ENCODE data around the gene FRMD4A.

Gene FRMD4A

DNA sequence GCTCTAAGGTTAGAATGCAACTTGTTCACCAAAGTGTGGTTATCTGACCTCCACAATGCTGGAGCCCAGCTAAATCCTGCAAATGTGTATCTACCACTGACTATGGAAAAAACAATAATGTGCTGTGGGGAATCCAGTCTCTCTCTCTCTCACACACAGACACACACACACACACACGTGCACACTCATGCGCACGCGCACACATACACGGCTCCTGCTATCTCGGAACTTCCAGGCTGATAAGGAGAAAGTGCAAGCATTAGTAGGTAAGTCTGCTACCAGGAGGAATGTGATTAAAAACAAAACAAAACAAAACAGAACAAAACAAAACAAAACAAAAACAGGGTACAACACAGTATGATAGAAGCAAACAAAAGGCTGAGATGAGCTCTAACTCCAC, 205.2 kb downstream of the FRMD4A start:
- no peak for DNase-seq
- H3K9me3 ChIP-seq (ENCODE audit: control insufficient read depth, low read length), result no peaks in the 10 kb centered on the region
- H3K27me3 ChIP-seq (replicated peaks; ENCODE audit: control insufficient read depth, insufficient read depth, low read length, poor library complexity, severe bottlenecking), result no peaks in the 10 kb centered on the region
- H3K36me3 ChIP-seq (ENCODE audit: control insufficient read depth, insufficient read depth, low read length), result no peaks in the 10 kb centered on the region
- H3K4me3 ChIP-seq (ENCODE audit: insufficient read depth, low read depth, low read length, poor library complexity, severe bottlenecking), result no peak overlapping the region
- no peak overlapping the region for H3K27ac ChIP-seq (ENCODE audit: insufficient read depth, low read length, poor library complexity, severe bottlenecking)
- no peaks in the 10 kb centered on the region for H3K4me1 ChIP-seq (ENCODE audit: control insufficient read depth, insufficient read depth, low read length, poor library complexity, severe bottlenecking)

DNA sequence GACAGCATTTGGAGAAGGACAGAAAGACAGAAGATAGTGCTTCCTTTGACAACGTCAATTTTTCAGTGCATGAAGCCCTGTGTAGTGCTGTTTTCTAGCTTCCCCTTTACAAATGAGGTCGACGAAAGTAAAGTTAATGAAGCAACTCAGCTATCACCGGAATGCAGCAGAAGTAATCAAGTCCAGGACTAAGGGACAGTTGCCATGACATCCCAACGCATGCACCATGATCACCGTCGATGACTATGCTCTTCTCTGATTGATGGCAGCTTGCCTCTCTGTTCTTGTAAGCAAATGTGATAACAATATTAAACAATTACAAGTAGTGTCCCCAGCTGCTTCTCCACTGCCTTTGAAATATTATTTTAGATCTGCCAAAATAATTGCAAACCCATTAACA, 205.8 kb downstream of the FRMD4A start:
- H3K36me3 ChIP-seq (ENCODE audit: control insufficient read depth, insufficient read depth, low read length), result no peaks in the 10 kb centered on the region
- H3K4me3 ChIP-seq (ENCODE audit: insufficient read depth, low read depth, low read length, poor library complexity, severe bottlenecking), result no peak overlapping the region
- no peaks in the 10 kb centered on the region for H3K4me1 ChIP-seq (ENCODE audit: control insufficient read depth, insufficient read depth, low read length, poor library complexity, severe bottlenecking)
- H3K9me3 ChIP-seq (ENCODE audit: control insufficient read depth, low read length), result no peaks in the 10 kb centered on the region
- H3K27ac ChIP-seq (ENCODE audit: insufficient read depth, low read length, poor library complexity, severe bottlenecking), result no peak overlapping the region
- no peak for DNase-seq
- H3K27me3 ChIP-seq (replicated peaks; ENCODE audit: control insufficient read depth, insufficient read depth, low read length, poor library complexity, severe bottlenecking), result no peaks in the 10 kb centered on the region

DNA sequence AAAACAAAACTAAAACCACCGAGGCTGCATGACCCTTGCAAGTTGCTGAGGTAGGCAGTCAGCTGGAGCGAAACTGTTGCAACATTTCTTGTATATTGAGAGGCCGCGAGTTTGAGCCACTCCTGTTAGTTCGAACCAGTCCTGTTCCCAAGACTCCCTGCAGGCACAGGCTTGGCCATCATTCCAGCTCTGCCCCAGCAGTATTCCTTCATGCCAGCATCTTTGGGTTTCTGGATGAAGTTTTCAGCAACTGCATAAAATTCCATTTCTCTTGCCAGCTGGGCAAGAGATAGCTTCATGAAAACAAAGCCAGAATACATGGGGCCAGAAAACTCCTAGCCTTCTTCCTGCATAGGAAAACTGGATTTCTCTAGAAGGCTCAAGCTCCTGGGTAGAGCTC, 207.6 kb downstream of the FRMD4A start:
- DNase-seq, result no peak

DNA sequence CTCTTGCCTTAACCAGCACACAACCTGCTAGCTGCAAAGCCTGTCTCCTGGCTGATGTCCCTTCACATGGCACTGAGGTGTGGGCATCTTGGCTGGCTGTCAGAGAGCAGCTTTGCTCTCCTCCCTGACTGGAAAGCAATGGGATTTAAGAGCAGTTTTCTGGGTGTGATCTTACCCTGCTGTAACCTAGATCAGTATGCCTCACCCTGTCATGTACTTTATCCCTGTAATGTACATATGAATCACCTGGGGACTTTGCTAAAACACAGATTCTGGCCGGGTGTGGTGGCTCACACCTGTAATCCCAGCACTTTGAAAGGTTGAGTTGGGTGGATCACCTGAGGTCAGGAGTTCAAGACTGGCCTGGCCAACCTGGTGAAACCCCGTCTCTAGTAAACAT, 209.9 kb downstream of the FRMD4A start:
- no peak overlapping the region for H3K27ac ChIP-seq (ENCODE audit: insufficient read depth, low read length, poor library complexity, severe bottlenecking)
- H3K9me3 ChIP-seq (ENCODE audit: control insufficient read depth, low read length), result no peaks in the 10 kb centered on the region
- no peaks in the 10 kb centered on the region for H3K36me3 ChIP-seq (ENCODE audit: control insufficient read depth, insufficient read depth, low read length)
- no peak for DNase-seq
- H3K27me3 ChIP-seq (replicated peaks; ENCODE audit: control insufficient read depth, insufficient read depth, low read length, poor library complexity, severe bottlenecking), result no peaks in the 10 kb centered on the region
- H3K4me1 ChIP-seq (ENCODE audit: control insufficient read depth, insufficient read depth, low read length, poor library complexity, severe bottlenecking), result no peaks in the 10 kb centered on the region
- H3K4me3 ChIP-seq (ENCODE audit: insufficient read depth, low read depth, low read length, poor library complexity, severe bottlenecking), result no peak overlapping the region

More for the DNA sequence above, 207.6 kb downstream of the FRMD4A start:
- Histone ChIP-seq H3K27me3 (replicated peaks; ENCODE audit: control insufficient read depth, insufficient read depth, low read length, poor library complexity, severe bottlenecking) (no peaks in the 10 kb centered on the region), H3K4me3 (ENCODE audit: insufficient read depth, low read depth, low read length, poor library complexity, severe bottlenecking) (no peak overlapping the region), H3K36me3 (ENCODE audit: control insufficient read depth, insufficient read depth, low read length) (no peaks in the 10 kb centered on the region), H3K4me1 (ENCODE audit: control insufficient read depth, insufficient read depth, low read length, poor library complexity, severe bottlenecking) (no peaks in the 10 kb centered on the region), H3K9me3 (ENCODE audit: control insufficient read depth, low read length) (no peaks in the 10 kb centered on the region), H3K27ac (ENCODE audit: insufficient read depth, low read length, poor library complexity, severe bottlenecking) (no peak overlapping the region)

DNA sequence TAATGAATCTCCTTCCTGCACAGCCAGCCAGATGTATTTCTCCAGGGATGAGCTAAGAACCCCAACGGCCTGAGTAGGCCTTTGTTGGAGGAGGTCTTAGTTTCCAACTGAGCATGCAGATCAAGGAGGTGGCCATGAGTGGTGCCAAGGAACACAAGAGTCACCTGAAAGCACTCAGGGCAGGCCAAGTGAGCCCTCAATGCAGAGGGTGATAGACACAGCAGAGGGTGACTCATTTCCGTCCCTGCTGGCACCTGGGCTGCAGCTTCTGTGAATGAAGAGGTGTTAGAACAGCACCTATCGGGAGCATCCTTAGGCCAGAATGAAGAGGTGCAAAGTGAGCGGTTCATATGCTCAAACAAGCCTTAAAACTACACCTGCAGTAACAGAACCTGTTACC, 211.8 kb downstream of the FRMD4A start:
- H3K4me1 ChIP-seq (ENCODE audit: control insufficient read depth, insufficient read depth, low read length, poor library complexity, severe bottlenecking), result no peaks in the 10 kb centered on the region
- no peak for DNase-seq
- H3K27me3 ChIP-seq (replicated peaks; ENCODE audit: control insufficient read depth, insufficient read depth, low read length, poor library complexity, severe bottlenecking), result no peaks in the 10 kb centered on the region
- H3K27ac ChIP-seq (ENCODE audit: insufficient read depth, low read length, poor library complexity, severe bottlenecking), result no peak overlapping the region
- H3K9me3 ChIP-seq (ENCODE audit: control insufficient read depth, low read length), result no peaks in the 10 kb centered on the region
- no peak overlapping the region for H3K4me3 ChIP-seq (ENCODE audit: insufficient read depth, low read depth, low read length, poor library complexity, severe bottlenecking)
- H3K36me3 ChIP-seq (ENCODE audit: control insufficient read depth, insufficient read depth, low read length), result no peaks in the 10 kb centered on the region

DNA sequence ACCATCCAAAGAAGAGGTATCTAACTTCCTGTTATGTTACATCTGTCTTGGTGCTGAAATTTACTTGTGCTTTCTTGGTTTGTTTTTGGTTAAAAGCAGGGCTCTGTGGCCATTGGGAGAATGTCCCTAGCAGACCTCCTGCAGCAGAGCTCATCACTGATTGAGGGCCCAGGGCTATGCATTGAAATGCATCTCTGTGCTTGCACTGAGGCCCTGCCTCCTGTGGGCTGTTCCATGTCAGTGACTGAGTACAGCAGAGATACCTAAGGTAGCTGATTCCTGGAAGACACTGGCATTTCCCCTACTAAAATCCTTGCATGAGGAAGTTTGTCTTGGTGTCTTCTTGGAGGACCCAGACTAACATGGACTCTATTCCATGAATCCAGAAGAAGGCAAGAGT, 213.9 kb downstream of the FRMD4A start:
- Histone ChIP-seq H3K27me3 (replicated peaks; ENCODE audit: control insufficient read depth, insufficient read depth, low read length, poor library complexity, severe bottlenecking) (no peaks in the 10 kb centered on the region), H3K27ac (ENCODE audit: insufficient read depth, low read length, poor library complexity, severe bottlenecking) (no peak overlapping the region), H3K4me3 (ENCODE audit: insufficient read depth, low read depth, low read length, poor library complexity, severe bottlenecking) (no peak overlapping the region), H3K4me1 (ENCODE audit: control insufficient read depth, insufficient read depth, low read length, poor library complexity, severe bottlenecking) (no peaks in the 10 kb centered on the region), H3K9me3 (ENCODE audit: control insufficient read depth, low read length) (no peaks in the 10 kb centered on the region), H3K36me3 (ENCODE audit: control insufficient read depth, insufficient read depth, low read length) (no peaks in the 10 kb centered on the region)
- DNase-seq, result no peak

DNA sequence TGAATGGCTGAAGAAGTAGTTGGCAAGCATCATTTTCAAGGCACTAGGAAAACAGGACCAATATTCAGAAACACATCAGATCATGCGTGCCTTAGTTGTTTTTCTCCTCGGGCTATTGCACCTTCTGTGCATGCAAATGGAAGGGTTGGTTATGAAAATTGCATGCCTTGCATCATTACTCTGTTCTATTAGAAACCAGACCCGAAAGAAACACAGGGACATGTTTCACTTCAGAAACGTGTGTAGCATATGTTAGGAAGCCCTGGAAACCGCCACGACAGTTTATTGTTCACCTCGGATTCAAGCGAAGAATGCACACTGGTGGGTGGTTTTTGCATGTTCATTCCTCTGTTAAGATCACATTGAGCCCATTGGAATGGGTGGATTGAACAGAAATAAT, 214.7 kb downstream of the FRMD4A start:
- Histone ChIP-seq H3K9me3 (ENCODE audit: control insufficient read depth, low read length) (no peaks in the 10 kb centered on the region), H3K36me3 (ENCODE audit: control insufficient read depth, insufficient read depth, low read length) (no peaks in the 10 kb centered on the region), H3K27ac (ENCODE audit: insufficient read depth, low read length, poor library complexity, severe bottlenecking) (no peak overlapping the region), H3K4me1 (ENCODE audit: control insufficient read depth, insufficient read depth, low read length, poor library complexity, severe bottlenecking) (no peaks in the 10 kb centered on the region), H3K27me3 (replicated peaks; ENCODE audit: control insufficient read depth, insufficient read depth, low read length, poor library complexity, severe bottlenecking) (no peaks in the 10 kb centered on the region), H3K4me3 (ENCODE audit: insufficient read depth, low read depth, low read length, poor library complexity, severe bottlenecking) (no peak overlapping the region)
- DNase-seq, result no peak

DNA sequence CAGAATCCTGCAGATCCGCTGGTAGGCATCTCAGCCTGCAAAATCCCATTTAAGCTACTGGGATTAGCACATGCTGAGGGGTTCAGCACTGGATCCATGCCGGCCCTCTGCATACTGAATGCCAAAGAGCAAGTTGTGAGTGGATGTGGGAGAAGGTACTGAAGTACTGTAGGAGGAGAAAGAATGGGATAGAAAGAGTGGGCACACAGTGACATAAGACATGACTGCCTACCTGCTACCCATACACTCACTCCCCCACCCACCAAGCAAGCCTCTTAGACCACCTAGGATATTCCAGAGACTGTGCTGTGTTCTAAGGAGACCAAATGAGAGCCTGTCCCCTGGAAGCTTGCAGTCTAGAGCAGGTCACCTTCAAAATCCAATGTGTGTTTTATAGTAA, 215.9 kb downstream of the FRMD4A start:
- no peak for DNase-seq
- Histone ChIP-seq H3K27me3 (replicated peaks; ENCODE audit: control insufficient read depth, insufficient read depth, low read length, poor library complexity, severe bottlenecking) (no peaks in the 10 kb centered on the region), H3K4me1 (ENCODE audit: control insufficient read depth, insufficient read depth, low read length, poor library complexity, severe bottlenecking) (no peaks in the 10 kb centered on the region), H3K9me3 (ENCODE audit: control insufficient read depth, low read length) (no peaks in the 10 kb centered on the region), H3K4me3 (ENCODE audit: insufficient read depth, low read depth, low read length, poor library complexity, severe bottlenecking) (no peak overlapping the region), H3K36me3 (ENCODE audit: control insufficient read depth, insufficient read depth, low read length) (no peaks in the 10 kb centered on the region), H3K27ac (ENCODE audit: insufficient read depth, low read length, poor library complexity, severe bottlenecking) (no peak overlapping the region)

DNA sequence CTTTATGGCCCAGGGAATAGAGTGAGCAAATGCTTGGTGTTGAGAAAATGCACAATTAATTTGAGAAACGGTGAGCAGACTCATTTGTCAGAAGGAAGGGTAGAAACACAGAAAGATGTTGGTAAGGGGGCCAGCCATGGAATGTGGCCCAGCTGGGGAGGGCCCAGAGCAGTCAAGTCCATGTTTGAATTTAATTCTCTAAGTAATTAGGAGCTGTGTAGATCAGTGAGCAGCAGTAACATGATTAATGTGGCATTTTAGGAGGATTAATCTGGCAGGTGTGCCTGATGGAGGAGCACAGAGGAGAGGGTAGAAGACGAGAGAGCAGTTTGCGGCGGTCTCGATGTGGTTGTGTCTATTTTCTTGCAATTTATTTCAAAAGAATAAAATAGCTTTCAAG, 218.7 kb downstream of the FRMD4A start:
- Histone ChIP-seq H3K9me3 (ENCODE audit: control insufficient read depth, low read length) (no peaks in the 10 kb centered on the region), H3K27me3 (replicated peaks; ENCODE audit: control insufficient read depth, insufficient read depth, low read length, poor library complexity, severe bottlenecking) (no peaks in the 10 kb centered on the region), H3K36me3 (ENCODE audit: control insufficient read depth, insufficient read depth, low read length) (no peaks in the 10 kb centered on the region), H3K4me1 (ENCODE audit: control insufficient read depth, insufficient read depth, low read length, poor library complexity, severe bottlenecking) (no peaks in the 10 kb centered on the region), H3K27ac (ENCODE audit: insufficient read depth, low read length, poor library complexity, severe bottlenecking) (no peak overlapping the region), H3K4me3 (ENCODE audit: insufficient read depth, low read depth, low read length, poor library complexity, severe bottlenecking) (no peak overlapping the region)
- no peak for DNase-seq

DNA sequence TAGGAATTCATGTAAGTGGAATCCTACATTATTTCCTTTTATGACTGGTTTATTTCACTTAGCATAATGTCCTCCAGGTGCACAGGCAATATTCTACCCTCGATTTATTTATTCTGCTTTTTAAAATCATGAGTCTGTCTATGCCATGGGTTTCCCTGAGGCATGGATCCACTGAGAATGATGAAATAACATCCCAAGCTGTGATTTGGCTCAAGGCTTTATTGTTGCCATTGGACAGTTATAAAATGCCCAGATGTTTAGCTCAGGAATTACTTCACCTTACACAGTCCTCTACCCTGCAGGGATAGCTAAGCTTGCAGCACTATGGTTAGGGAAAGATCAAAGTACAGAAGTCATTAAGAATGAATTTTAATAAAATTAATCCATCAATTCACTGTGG, 219.5 kb downstream of the FRMD4A start:
- no peaks in the 10 kb centered on the region for H3K4me1 ChIP-seq (ENCODE audit: control insufficient read depth, insufficient read depth, low read length, poor library complexity, severe bottlenecking)

DNA sequence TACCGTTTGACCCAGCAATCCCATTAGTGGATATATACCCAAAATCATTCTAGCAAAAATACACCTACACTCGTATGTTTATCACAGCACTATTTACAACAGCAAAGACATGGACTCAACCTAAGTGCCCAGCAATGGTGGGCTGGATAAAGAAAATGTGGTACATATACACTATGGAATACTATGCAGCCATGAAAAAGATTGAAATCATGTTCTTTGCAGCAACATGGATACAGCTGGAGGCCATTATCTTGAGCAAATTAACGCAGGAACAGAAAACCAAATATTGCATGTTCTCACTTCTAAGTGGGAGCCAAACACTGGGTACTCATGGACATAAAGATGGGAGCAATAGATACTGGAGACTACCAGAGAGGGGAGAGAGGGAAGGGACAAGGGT, 223.9 kb downstream of the FRMD4A start:
- Histone ChIP-seq H3K4me3 (ENCODE audit: insufficient read depth, low read depth, low read length, poor library complexity, severe bottlenecking) (no peak overlapping the region), H3K9me3 (ENCODE audit: control insufficient read depth, low read length) (no peaks in the 10 kb centered on the region), H3K27ac (ENCODE audit: insufficient read depth, low read length, poor library complexity, severe bottlenecking) (no peak overlapping the region), H3K27me3 (replicated peaks; ENCODE audit: control insufficient read depth, insufficient read depth, low read length, poor library complexity, severe bottlenecking) (no peaks in the 10 kb centered on the region), H3K36me3 (ENCODE audit: control insufficient read depth, insufficient read depth, low read length) (no peaks in the 10 kb centered on the region), H3K4me1 (ENCODE audit: control insufficient read depth, insufficient read depth, low read length, poor library complexity, severe bottlenecking) (no peaks in the 10 kb centered on the region)
- no peak for DNase-seq

More for the DNA sequence above, 219.5 kb downstream of the FRMD4A start:
- Histone ChIP-seq H3K4me3 (ENCODE audit: insufficient read depth, low read depth, low read length, poor library complexity, severe bottlenecking) (no peak overlapping the region), H3K27ac (ENCODE audit: insufficient read depth, low read length, poor library complexity, severe bottlenecking) (no peak overlapping the region), H3K36me3 (ENCODE audit: control insufficient read depth, insufficient read depth, low read length) (no peaks in the 10 kb centered on the region), H3K9me3 (ENCODE audit: control insufficient read depth, low read length) (no peaks in the 10 kb centered on the region), H3K27me3 (replicated peaks; ENCODE audit: control insufficient read depth, insufficient read depth, low read length, poor library complexity, severe bottlenecking) (no peaks in the 10 kb centered on the region)
- no peak for DNase-seq

Measured in effector memory CD4-positive, alpha-beta T cell (primary cell).